ENCODE results near the gene SCN11A. TPM values are rescaled to one million over a fixed set of nuclear protein-coding genes. Genes with fewer than 3 reads are reported as not detected.
"Not testable (repeated sequence)": the region's sequence is repeated elsewhere in the genome, so short reads cannot be mapped to it uniquely, and the experiment has no call there.

Gene SCN11A
- total RNA-seq, 1 experiment from 2014 or later: not detected

- DNase-seq (ENCODE audit: low spot score): peak; percentile 22
These were observed 13.5 kb upstream of the SCN11A start for GRCh38 chr3:39065197-39065596.

DNA sequence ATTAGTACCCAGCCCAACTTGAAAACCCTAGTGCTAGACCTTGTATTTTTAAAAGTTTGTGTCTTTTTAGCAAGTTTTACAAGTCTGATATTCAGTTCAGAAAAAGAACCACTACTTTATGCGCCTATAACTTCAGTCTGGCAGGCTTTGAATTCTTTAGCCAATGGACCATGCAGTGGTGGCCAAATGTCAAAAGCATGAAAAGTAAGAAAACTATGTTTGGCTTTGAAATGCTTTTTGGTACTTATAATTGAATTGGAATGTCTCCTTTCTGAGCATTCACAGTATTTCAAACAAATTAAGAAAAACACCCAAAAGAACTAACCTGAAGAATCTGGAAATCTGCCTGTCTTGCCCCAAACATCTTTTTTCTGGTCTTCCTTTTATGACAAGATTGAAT, 12.9 kb upstream of the SCN11A start:
- DNase-seq (ENCODE audit: low spot score): no peak

- DNase-seq (ENCODE audit: low spot score): no peak
These were observed 11.4 kb upstream of the SCN11A start for GRCh38 chr3:39063143-39063542.

- no peak for DNase-seq (ENCODE audit: low spot score)
These were observed 10.4 kb upstream of the SCN11A start for GRCh38 chr3:39062180-39062579.

DNA sequence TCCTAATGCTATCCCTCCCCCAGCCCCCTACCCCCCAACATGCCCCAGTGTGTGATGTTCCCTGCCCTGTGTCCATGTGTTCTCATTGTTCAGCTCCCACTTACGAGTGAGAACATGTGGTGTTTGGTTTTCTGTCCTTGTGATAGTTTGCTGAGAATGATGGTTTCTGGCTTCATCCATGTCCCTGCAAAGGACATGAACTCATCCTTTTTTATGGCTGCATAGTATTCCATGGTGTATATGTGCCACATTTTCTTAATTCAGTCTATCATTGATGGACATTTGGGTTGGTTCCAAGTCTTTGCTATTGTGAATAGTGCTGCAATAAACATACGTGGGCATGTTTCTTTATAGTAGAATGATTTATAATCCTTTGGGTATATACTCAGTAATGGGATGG, 9.5 kb upstream of the SCN11A start:
- not testable (repeated sequence) for DNase-seq (ENCODE audit: low spot score)

GRCh38 chr3:39056151-39056550, 4.4 kb upstream of the SCN11A start:
- DNase-seq (ENCODE audit: low spot score): no peak

DNA sequence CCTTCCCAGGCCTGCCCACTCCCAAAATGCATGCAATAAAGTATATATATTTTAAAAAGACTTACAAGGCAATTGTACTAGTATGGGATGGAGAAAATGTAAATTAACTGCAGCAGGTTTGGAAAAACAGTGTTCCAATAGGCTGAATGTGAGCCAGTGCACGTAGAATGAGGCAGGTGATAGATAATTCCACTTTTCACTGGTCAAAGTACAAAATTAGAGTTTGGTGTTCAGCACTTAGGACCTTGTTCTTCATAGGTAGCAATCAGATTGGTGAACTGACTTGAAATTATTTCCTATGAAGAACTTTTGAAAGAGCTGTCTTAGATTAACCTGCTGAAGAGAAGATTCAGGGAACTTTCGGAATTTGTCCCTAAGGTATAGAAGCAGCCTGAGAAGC, 2.0 kb upstream of the SCN11A start:
- no peak for DNase-seq (ENCODE audit: low spot score)

GRCh38 chr3:39052583-39052982, 839 bp upstream of the SCN11A start:
- DNase-seq (ENCODE audit: low spot score): peak; percentile 5

GRCh38 chr3:39050029-39050428, 1.7 kb downstream of the SCN11A start:
- DNase-seq (ENCODE audit: low spot score): no peak

DNA sequence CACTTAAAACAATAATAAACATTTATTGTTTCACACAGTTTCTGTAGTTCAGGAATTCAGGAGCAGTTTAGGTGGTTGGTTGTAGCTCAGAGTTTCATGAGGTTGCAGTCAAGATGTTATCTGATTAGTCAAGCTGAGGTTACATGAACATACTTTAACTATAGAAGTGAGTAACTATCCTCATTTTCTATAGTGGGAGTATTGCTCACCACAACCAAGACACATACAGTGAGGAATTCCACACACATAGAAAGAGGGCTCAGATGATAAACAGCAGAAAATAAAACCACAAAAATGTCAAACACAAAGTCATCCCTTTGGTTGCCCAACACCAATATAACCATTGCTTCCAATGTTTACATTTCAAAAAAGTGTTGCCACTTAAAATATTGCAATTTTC, 13.6 kb downstream of the SCN11A start:
- peak; percentile 53 for DNase-seq (ENCODE audit: low spot score)

- no peak for DNase-seq (ENCODE audit: low spot score)
These were observed 22.2 kb downstream of the SCN11A start for GRCh38 chr3:39029556-39029955.

DNA sequence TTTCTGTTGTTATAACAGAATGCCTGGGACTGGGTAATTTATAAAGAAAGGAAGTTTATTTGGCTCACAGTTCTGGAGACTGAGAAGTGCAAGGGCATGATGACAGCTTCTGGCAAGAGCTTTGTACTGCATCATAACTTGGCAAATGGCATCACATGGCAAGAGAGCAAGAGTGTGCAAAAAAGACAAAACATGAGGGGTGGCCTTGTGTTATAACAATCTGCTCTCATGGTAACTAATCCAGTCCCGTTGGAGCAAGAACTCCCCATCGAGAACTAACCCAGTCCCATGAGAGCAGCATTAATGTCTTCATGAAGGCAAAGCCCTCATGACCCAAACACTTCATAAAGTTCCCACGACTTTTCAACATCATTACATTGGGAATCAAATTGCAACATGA, 23.2 kb downstream of the SCN11A start:
- DNase-seq (ENCODE audit: low spot score): no peak

GRCh38 chr3:39025222-39025970, 26.3 kb downstream of the SCN11A start:
- no peak for DNase-seq (ENCODE audit: low spot score)

- DNase-seq (ENCODE audit: low spot score): no peak
These were observed 27.2 kb downstream of the SCN11A start for GRCh38 chr3:39024497-39024896.

GRCh38 chr3:39022286-39022630, 29.5 kb downstream of the SCN11A start:
- no peak for DNase-seq (ENCODE audit: low spot score)

DNA sequence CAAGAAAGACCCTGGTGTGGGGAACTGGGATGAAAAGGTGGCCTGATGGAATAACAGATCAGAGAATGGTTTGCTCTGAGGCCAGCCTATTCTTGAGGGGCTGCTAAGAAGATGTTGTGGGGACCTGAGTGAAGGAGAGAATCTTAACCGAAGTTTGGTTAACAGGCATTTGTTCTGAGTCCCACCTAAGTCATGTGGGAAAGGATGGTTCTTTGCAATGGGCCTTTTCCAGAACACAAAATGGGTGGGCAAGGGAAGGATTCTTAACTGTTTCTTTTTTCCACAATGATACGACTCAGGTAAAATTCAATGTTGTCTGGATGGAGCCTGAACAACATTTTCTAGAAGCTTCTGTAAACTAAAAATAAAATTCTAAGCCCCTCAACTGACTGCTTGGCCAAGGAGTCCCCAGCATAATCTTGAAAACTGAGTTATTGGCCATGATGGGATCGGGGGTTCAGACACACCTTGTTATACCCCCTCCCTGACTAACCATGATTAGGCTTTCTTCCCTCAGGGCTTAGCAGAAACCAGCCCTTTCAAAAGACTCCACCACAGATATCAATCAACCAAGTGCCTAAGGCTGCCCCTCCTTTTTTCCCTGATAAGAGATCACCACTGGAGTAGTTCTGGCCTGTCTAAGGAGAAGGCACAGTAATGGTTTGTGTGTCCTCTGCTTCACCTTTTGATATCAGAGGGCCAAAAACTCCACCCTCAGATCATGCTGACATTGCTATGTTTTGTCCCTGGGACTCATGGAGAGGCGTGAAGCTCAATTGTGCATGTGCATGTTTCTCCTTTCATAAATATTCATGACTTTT, 30.1 kb downstream of the SCN11A start:
- no peak for DNase-seq (ENCODE audit: low spot score)

DNA sequence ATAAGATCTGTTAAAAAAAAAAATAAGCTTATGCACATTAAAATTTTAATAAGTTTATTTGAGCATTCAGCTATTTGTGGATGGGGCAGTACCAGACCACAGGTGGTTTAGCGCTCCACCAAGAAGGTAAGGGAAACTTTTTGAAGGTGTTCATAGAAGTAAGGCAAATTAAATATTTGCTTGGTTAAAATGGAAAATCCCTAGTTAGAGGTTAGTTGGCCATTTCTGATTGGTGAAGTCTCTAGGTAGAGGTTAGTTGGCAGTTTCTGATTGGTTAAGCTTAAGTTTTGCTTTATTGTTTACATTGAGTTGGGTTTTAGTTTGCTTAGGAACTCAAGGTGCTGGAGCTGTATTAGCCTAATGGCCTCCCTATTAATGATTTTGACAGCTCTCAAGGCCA, 30.7 kb downstream of the SCN11A start:
- no peak for DNase-seq (ENCODE audit: low spot score)

- DNase-seq (ENCODE audit: low spot score): no peak
These were observed 32.4 kb downstream of the SCN11A start for GRCh38 chr3:39019299-39019698.

DNA sequence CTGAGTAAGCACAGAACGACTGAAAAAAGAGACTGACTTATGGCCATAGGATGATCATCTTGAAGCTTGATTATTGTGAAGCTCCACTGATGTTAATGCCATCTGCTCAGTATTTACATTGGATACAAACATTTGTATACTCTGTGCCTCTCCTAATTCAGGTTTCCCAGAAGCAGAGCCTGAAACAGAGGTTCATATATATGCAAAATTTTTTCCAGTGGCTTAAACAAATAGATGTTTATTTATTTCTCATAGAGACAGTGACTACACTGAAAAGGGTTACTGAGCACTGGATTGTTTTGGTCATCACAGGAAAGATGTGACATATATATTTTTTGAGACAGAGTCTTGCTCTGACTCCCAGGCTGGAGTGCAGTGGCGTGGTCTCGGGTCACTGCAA, 36.3 kb downstream of the SCN11A start:
- DNase-seq (ENCODE audit: low spot score): no peak

DNA sequence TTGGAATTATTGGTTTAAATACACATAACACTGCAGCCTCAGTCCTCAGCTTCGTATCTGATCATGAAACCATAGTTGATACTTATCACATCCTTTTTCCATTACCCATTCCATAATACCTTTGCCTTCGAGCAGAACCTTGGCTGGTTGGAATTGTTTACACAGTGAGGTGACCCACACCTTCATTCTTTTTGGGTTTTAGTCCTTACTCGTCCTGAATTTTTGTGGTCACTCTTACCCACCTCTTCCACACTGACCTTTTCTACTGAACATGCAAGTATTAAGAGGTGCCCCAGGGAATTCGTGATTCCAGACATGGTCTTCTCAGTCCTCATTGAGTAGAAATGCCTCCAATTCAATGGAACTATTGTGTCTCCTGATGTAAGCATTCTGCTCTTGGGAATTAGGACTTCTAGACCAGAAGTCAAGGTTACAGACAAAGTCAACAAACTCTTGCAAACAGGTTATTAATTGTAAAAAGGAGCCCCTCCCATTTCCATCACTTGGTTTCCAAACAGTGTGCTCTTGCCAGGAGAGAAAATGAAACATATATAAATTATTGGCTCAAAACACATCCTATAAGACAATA, 37.7 kb downstream of the SCN11A start:
- no peak for DNase-seq (ENCODE audit: low spot score)

GRCh38 chr3:39013289-39013688, 38.5 kb downstream of the SCN11A start:
- DNase-seq (ENCODE audit: low spot score): peak; percentile 36

DNA sequence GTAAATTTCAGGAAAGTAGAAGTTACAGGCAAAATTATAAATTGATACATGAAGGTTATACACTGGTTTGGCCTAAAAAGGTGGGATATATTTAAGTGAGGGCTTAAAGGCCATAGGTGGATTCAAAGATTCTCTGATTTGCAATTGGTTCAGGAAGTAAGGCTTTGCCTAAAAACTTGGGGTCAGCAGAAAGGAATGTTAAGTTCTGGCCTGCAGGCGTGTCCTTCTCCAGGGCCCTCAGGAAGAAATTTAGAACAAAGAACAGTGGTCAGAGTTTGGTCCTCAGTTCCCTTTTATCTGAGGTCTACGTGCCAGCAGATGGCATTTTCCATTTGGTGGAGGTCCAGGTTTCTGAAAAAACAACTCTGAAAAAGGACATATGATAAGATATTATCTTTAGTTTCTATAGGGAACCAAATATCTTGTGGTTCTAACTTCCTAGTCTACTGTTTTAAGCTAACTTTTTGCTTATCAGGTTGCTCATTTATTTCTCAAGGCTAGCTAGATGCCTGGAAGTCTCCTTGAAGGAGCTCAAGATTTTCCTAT, 40.5 kb downstream of the SCN11A start:
- DNase-seq (ENCODE audit: low spot score): no peak

DNA sequence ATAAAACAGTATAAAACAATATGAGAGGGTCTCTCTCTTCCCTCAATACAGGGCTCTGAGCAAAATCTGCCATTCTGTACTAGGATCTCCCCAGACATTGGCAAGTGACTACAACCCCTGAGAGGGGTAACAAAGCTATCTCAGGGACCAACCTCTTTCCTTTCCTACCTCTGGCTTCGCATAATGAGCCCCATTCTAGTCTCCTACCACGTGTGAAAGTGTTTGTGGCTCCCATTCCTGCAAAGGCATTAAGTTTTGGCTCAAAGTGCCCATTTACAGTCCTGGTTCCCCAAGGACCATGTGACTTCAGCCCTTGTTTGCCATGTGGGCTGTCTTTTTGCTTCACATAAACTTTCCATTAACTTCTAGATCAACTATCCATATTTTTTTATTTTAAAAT, 46.4 kb downstream of the SCN11A start:
- DNase-seq (ENCODE audit: low spot score): no peak
